ENCODE results near the gene LZIC. TPM values are rescaled to one million over a fixed set of nuclear protein-coding genes. Genes with fewer than 3 reads are reported as not detected.

The LZIC gene
- total and polyA plus RNA-seq, 2 of the 8 experiments (the other 6 are each of a cell fraction or from before 2014, with no cell fraction given), result 4.8 to 20.3 TPM

- TF ChIP-seq HDAC6 (IDR thresholded peaks at IDR 0.05; ENCODE audit: low read depth, low read length) (no peak), TBP (IDR thresholded peaks at IDR 0.05; ENCODE audit: low read depth, low read length) (no peak), GABPA (IDR thresholded peaks at IDR 0.05; ENCODE audit: borderline replicate concordance, insufficient read depth, low read length) (no peak), JUN (IDR thresholded peaks at IDR 0.05; ENCODE audit: low read depth, low read length) (no peak), NRF1 (IDR thresholded peaks at IDR 0.05; ENCODE audit: low read depth, low read length) (no peak), POLR2A (IDR thresholded peaks at IDR 0.05; ENCODE audit: control extremely low read depth in 1 of 2, low read depth in 2 of 2, low read length in 2 of 2) (no peak)
These were observed 57.0 kb downstream of the LZIC start (continued) for GRCh38 chr1:9886092-9886742.
